DMS114 treated with DMSO at 0.1 percent for 48 hours (cell line): ENCODE results near the gene MEGF9.

Experiments used
- DNase-seq: peaks from one replicate; lab custom pipeline; 2025; ENCODE audit not compliant: unreplicated experiment; lab: John Stamatoyannopoulos, UW

The MEGF9 gene

GRCh38 chr9:120707170-120707569 lies 7.1 kb downstream of the MEGF9 start:
- no peak for DNase-seq

GRCh38 chr9:120705174-120705573 lies 9.1 kb downstream of the MEGF9 start:
- DNase-seq = no peak

- DNase-seq = no peak
Observed at GRCh38 chr9:120702075-120702474, 12.2 kb downstream of the MEGF9 start.

GRCh38 chr9:120701248-120701647 lies 13.0 kb downstream of the MEGF9 start:
- DNase-seq = no peak

- no peak for DNase-seq
Observed at GRCh38 chr9:120698766-120699165, 15.5 kb downstream of the MEGF9 start.

- DNase-seq = no peak
Observed at GRCh38 chr9:120697448-120697847, 16.8 kb downstream of the MEGF9 start.

GRCh38 chr9:120696551-120697230 lies 17.6 kb downstream of the MEGF9 start:
- no peak for DNase-seq

- no peak for DNase-seq
Observed at GRCh38 chr9:120694559-120694958, 19.7 kb downstream of the MEGF9 start.

- no peak for DNase-seq
Observed at GRCh38 chr9:120693700-120694008, 20.6 kb downstream of the MEGF9 start.

GRCh38 chr9:120692901-120693699 lies 21.2 kb downstream of the MEGF9 start:
- DNase-seq = no peak

- no peak for DNase-seq
Observed at GRCh38 chr9:120690372-120690771, 23.9 kb downstream of the MEGF9 start.

GRCh38 chr9:120689860-120690259 lies 24.4 kb downstream of the MEGF9 start:
- no peak for DNase-seq

GRCh38 chr9:120688758-120689157 lies 25.5 kb downstream of the MEGF9 start:
- no peak for DNase-seq

GRCh38 chr9:120683150-120683549 lies 31.1 kb downstream of the MEGF9 start:
- DNase-seq = no peak

GRCh38 chr9:120681121-120681520 lies 33.1 kb downstream of the MEGF9 start:
- DNase-seq = no peak

- no peak for DNase-seq
Observed at GRCh38 chr9:120680579-120680978, 33.7 kb downstream of the MEGF9 start.

- no peak for DNase-seq
Observed at GRCh38 chr9:120680161-120680560, 34.1 kb downstream of the MEGF9 start.

- no peak for DNase-seq
Observed at GRCh38 chr9:120677965-120678364, 36.3 kb downstream of the MEGF9 start.

GRCh38 chr9:120676767-120677402 lies 37.4 kb downstream of the MEGF9 start:
- no peak for DNase-seq

- no peak for DNase-seq
Observed at GRCh38 chr9:120668399-120668798, 45.9 kb downstream of the MEGF9 start.

- no peak for DNase-seq
Observed at GRCh38 chr9:120663950-120664349, 50.3 kb downstream of the MEGF9 start.

GRCh38 chr9:120663380-120663779 lies 50.9 kb downstream of the MEGF9 start:
- no peak for DNase-seq
